Endothelial cell of umbilical vein (primary cell): ENCODE data around the gene DAW1.

Experiments used
- EZH2 ChIP-seq: IDR thresholded peaks from 2 replicates; pipeline ENCODE4 v1.6.1; 2012; ENCODE audit warnings: borderline replicate concordance, low read depth, mild to moderate bottlenecking, moderate library complexity, low read length, inconsistent platforms; ENCODE audit not compliant: severe bottlenecking
- JUN ChIP-seq: IDR thresholded peaks from 2 replicates; pipeline ENCODE4 v1.6.1; 2011; ENCODE audit warnings: borderline replicate concordance, low read depth; ENCODE audit not compliant: insufficient read length, insufficient read depth
- MAX ChIP-seq: IDR thresholded peaks from 2 replicates; pipeline ENCODE4 v1.6.1; 2011; ENCODE audit not compliant: insufficient read depth, insufficient read length
- MYC ChIP-seq: IDR thresholded peaks from one replicate; pipeline ENCODE4 v1.6.1; 2011; ENCODE audit warnings: mild to moderate bottlenecking, low read depth, low read length
- POLR2A ChIP-seq: IDR thresholded peaks from 2 replicates; pipeline ENCODE4 v1.6.1; 2012; ENCODE audit warnings: low read depth, mild to moderate bottlenecking, control low read depth, low read length
- POLR2AphosphoS5 ChIP-seq: IDR thresholded peaks from 2 replicates; pipeline ENCODE4 v1.6.1; 2012; ENCODE audit warnings: low read depth, mild to moderate bottlenecking, control low read depth, low read length, moderate library complexity; ENCODE audit not compliant: insufficient read depth
- TF ChIP-seq, protein P1 (sequence below), 2 donors: IDR thresholded peaks; 1 replicate in 1 of 2; 2 replicates in 1 of 2; pipeline ENCODE4 v1.5.1; 2011; ENCODE audit warnings: low read length in 2 of 2, mild to moderate bottlenecking in 2 of 2, moderate library complexity in 2 of 2, control low read depth in 1 of 2, inconsistent platforms in 1 of 2, low read depth in 1 of 2; ENCODE audit not compliant: insufficient read depth in 1 of 2; ENCODE audit errors: extremely low read depth in 1 of 2

DNA sequence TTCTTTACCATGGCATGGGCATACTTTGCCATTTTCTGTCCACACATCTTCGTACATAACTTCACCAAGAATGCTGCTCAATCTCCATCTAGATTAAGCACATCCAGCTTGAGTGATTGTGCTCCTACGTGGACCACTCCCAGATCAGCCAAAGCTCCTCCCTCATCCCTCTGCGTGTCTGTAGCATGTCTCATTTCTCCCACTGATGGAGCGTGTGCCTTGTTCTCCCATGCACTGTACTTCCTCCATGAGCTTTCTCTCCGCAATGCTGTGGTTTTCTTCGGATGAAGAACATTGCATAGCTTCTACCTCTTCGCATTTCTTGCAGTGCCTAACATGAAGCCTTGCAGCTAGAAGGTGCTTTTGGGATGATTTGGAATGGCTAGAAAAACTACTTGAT lies 44.3 kb upstream of the DAW1 start:
- TF ChIP-seq, protein P1, sequence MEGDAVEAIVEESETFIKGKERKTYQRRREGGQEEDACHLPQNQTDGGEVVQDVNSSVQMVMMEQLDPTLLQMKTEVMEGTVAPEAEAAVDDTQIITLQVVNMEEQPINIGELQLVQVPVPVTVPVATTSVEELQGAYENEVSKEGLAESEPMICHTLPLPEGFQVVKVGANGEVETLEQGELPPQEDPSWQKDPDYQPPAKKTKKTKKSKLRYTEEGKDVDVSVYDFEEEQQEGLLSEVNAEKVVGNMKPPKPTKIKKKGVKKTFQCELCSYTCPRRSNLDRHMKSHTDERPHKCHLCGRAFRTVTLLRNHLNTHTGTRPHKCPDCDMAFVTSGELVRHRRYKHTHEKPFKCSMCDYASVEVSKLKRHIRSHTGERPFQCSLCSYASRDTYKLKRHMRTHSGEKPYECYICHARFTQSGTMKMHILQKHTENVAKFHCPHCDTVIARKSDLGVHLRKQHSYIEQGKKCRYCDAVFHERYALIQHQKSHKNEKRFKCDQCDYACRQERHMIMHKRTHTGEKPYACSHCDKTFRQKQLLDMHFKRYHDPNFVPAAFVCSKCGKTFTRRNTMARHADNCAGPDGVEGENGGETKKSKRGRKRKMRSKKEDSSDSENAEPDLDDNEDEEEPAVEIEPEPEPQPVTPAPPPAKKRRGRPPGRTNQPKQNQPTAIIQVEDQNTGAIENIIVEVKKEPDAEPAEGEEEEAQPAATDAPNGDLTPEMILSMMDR (IDR thresholded peaks at IDR 0.05; ENCODE audit: extremely low read depth in 1 of 2, insufficient read depth in 1 of 2, low read depth in 1 of 2, low read length in 2 of 2), result no peak
- TF ChIP-seq POLR2AphosphoS5 (no peak), POLR2A (no peak), MAX (no peak), JUN (no peak), EZH2 (no peak), MYC (no peak)
